GM19193 (cell line): ENCODE results near the gene CBX2.

ENCODE experiments used
- POLR2A ChIP-seq: IDR thresholded peaks from 4 replicates; pipeline ENCODE4 v1.6.1; 2011; ENCODE audit not compliant: insufficient read depth, insufficient read length; ENCODE audit errors: extremely low read depth

The CBX2 gene

DNA sequence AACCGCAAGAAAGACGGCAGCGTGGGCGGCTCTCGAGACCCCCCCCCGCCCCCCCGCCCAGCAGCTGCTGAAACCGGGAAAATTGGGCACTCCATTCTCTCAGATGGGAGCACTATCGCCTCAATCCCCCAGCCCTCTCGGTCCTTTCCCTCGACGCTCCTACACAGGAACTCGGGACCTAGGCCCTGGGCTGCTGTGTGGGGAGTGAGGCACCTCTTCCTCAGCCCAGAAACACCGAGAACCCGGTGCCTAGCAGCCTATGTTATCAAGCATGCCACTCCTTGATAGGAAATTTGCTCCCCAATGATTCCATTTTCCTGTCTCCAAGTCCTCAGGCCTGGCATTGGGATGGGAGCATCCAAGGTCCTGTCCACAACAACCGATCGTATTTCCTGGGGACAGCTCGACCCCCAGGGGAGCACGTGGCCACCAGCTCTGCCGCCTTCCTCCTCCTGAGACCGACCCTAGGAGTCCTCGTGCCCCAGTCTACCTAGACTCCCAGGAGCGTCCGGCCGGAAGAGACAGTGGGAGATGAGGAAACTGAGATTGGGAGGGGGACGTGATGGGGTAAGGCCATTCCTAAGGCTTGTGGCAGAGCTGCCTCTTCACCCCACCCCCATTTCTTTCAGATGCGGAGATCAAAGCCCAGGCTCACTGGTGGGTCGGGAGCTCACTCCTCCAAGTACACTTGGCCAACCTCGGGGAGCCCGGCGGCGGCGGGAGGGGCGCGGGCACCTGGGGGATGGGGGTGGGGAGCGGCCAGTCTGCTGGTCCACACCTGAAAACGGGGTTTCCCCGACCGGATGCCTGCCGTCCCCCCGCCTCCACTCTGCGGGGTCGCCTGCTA lies 36.4 kb downstream of the CBX2 start:
- no peak for TF ChIP-seq POLR2A

DNA sequence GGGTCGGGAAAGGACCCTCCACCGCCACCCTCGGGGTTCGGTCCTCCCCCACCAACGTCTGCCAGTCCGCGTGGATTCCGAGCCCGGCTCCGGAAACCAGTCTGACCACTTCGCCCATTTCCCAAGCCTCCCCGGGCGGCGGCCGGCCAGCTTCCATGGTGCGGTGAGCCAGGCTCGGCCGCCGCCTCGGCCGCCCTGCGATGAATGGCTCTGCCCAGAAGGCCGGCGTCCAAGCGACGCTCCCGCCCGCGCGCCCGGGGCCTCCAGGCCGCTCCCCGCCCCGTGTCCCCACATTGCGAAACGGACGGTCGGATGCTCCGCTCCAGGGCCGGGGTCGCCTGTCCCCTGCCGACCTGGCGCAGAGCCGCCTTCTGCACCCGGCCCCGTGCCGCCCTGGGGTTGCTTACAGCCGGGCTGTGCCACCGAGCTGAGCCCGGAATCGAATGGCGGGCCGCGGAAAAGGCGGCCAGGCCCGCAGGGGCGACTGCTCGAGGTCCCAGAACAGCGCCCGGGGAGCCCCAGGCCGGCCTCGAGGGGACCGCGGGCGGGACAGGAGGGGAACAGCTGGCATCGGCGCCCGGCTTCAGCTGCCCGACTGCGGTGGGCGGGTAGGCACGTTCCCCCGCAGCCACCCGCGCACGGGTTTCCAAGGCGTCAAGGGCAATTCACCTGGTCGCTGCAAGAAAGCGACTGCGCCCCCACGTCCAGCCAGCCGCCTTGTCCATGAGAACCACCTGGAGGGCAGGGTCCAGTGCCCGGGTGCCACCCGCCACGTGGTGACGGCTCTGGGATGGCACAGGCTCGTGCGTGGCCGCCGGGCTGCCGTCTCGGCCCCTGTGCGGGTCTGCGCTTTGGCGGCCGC lies 37.3 kb downstream of the CBX2 start:
- TF ChIP-seq POLR2A = no peak

DNA sequence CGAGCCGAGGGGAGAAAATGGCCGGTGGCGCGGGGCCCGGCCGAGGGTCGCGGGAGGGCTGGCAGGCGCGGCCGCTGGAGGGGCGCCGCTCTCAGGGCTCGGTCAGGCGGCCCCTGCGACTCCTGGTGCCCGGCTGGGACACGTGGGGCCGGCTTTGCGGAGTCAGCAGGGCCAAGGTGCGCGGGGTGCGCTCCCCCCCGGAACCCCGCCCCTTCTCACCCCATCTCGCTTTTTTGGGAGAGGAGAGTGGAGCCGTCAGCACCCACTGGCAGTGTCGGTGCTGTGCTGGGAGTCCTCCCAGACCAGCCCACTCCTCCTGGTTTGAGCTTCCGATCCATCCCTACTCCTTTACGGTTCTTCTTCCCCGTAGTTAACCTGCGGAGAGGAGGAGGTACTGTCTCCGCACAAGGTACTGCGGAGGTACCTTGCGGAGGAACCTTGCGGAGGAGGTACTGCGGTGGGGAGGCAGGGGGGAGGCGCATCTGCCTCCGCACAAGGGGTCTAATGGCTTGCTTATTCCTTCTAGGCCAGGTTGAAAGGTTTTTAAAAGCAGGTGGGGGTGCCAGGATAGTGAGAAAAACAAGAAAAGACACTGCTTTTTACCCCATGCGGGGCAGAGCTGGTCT lies 38.0 kb downstream of the CBX2 start:
- TF ChIP-seq POLR2A = no peak

DNA sequence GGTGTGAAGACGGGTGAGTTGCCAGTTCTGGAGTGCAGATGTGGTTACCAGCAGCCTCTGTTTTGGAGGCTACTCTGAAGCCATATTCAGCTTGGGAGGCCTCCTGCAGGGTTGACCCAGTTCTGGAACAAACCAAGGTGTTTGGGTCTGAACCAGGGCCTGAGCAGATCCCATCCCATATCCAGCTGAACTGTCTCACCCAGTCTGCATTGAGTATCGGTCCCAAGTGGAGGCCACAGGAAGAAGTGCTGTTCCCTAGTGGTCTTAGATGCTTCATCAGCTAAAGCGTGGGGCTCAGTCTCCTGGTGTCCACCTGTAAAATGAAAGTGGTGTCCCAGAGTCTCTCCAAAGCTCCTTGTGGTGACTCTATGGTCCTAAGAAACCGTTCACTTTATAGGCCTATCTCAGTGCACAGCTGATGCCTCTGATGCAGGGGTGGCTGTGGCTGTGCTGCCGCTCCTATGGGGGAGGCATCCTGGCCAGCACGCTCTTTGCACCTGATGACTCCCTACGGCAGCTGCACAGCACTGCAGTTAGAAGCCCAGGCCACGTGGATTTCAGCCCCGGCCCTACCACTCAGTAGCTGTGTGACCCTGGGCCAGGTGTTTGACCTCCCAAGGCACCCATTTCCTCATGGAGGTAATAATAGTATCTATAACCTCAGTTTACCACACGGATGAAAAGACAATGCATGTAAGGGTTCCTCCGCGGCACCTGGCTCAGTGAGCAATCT lies 40.2 kb downstream of the CBX2 start:
- no peak for TF ChIP-seq POLR2A

DNA sequence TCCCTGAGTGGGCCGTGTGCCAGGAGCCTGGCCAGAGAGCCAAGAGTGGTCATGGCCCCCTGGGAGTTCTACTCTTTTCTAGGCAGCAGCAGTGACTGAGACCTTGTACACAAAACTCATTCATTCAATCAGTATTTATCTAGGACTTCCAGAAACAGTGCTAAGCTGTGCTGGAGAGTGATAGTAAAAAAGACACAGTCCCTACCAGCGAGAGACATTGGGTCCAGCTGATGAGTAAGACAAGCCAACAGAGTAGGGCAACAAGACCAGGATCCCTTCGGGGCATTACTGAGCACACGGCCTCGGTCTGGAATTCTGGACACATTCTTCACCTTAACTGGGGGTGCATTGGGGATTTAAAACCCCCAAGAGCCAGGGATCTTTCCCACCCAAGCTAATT lies 41.1 kb downstream of the CBX2 start:
- TF ChIP-seq POLR2A = no peak

DNA sequence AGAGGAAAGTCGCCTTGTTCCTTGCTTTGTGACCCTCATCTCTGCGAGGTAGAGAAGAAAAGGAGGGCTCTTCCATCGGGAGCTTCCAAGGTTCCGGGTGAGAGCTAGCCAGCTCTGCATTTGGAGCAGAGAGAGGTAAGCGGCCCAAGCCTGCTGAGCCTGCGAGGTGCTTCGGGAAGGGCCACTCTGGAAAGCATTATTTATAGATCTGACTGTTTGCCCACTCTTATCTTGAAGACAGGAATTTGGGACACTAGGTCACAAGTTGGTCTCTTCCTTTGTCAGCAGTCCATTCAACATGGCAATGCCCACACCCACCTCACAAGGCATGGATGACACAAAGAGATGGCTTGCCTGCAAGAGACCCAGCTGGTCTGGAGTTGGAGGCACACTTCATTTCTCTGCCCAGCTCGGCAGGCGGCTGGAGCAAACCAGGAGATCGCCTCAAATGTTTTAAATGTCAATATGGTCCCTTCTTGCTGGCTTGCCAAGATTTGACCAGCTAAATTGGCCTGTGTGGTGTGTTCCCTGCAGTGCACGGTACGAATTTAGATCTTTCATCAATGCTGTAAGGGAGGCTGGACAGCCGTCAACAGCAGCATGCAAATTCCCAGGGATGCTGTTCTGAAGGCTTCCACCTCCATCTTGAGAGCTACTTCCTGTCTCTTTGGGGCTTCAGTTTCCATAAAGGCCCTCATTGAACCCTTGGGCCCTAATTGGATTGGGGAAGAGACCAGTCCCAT lies 41.8 kb downstream of the CBX2 start:
- no peak for TF ChIP-seq POLR2A

DNA sequence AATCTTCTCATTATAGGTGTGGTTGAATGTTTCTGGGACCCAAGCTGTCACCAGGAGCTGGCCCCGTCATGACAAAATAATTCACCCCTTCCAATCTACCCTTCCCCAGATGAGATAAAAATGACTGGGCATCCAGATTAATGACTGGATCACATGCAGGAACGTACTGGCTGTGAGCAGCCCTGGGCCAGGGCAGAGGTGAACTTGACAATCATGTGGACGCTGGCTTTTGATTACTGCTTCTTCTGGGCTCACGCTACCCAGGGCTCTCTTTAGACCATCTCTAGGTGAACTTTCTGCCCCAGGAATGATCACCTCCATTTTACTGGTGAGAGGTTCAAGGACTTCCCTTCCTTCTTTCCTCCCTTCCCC lies 43.0 kb downstream of the CBX2 start:
- TF ChIP-seq POLR2A = no peak

DNA sequence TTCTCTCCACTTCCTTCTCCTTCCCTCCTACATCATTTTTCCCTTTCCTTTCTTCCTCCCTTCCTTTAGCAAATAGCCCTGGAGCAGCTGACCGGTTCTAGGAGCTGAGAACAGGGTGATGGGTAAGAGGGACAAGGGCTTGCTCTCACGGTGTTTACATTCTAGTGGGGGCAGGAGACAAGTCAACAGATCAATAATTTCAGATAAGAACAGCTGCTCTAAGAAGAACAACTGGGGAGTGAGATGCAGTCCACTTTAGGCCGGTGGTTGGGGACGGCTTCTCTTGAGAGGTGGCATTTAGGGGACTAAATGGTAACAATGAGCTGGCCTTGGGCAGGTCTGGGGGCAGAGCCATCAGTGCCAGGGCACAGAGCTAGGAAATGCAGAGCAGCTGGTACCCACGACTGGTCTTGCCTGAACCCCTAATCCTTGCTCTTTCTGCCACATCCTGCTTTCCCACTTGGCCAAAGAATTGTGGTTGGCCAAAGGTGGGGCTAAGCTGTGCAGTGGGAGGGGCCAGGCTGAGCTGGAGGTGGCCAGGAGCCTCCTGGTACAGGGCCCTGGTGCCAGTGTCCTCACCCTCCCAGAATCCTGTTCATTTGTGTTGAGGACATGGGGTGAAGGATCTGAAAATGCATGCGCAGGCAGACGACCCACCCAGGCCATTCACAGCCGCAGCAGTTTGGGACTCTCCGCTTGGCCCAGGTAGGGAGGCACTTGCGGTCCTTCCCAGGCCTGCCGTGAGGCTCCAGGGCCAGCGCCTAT lies 43.6 kb downstream of the CBX2 start:
- TF ChIP-seq POLR2A = no peak

DNA sequence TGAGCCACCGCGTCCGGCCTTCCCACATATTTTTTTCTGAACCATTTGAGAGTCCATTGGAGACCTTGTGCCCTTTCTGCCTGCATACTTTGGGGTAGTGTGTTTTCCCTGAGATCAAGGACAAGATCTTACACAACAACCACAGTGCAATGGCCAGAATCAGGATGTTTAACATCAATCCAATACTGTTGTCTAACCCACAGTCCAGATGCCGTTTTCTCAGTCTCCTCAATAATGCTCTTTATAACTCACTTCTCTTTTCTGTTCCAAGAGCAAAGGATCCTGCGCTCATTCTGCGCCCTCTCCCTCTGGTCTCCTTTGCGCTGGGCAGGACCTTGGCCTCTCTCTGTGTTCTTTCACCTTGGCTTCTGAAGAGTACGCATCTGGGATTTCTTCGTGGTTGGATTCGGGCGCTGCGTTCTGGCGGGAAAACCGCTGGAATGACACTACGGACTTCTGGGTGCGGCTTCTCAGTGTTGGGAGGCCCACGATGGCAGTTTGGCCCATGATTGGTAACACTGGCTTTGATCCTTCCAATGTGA lies 44.7 kb downstream of the CBX2 start:
- TF ChIP-seq POLR2A = no peak

DNA sequence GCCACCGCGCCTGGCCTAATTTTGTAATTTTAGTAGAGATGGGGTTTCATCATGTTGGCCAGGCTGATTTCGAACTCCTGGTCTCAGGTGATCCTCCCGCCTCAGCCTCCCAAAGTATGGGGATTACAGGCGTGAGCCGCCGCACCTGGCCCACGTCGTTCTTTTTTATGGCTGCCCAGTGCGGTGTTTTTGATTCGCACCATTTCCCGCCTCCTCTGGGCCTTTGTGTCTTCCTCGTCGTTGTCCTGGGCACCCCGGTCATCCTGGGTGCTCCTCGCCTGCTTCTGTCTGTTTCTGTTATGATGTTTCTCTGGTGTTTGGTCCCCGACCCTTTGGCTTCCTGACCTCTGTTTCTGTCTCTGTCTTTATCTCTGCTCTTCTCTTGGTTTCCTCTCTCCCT lies 46.3 kb downstream of the CBX2 start:
- TF ChIP-seq POLR2A = no peak

DNA sequence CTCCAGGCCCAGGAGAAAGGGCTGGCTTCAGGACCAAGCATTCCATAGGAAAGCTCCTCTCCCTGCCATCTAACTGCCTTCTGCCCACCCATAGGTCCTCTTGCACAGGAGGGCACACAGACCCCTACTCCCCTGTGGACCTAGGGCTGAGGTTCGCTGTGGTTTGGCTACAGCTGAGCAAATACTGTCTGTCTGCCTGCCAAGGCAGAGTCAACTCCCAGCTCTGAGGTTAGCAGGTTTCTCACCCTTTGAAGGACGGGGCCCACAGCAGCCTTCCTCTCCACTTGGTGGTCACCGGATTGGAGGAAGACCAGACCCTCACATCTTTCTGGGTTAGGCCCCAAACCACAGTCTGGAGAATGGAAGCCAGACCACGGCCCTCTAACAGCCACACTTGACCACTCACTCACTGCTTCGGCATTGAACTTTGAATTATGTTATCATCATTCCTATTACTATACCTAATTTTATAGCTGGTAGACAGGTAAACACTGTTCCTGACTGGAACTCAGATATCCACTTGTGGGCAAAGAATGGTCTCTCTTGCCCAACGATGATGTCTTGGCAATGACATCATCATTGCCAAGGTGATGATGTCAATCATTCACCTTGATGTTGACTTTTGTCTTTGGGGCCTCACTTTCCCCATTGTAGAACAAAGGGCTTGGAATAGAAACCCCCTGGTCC lies 47.1 kb downstream of the CBX2 start:
- no peak for TF ChIP-seq POLR2A

DNA sequence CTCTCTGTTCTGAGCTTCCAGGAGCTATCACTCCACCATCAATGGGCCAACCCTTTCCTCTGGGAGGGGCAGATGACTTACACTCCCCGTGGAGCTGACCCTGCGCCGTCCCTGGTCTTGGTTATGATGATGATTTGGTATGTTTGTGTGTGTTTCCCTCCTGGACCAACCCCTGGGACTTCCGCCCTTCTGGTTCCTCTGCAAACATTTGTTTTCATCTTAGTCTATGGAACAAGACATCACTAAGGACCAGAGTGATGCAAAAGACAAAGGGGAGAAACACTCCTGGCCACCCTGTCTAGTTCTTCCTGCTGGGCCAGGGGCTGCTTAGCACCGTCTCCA lies 47.6 kb downstream of the CBX2 start:
- TF ChIP-seq POLR2A = no peak

DNA sequence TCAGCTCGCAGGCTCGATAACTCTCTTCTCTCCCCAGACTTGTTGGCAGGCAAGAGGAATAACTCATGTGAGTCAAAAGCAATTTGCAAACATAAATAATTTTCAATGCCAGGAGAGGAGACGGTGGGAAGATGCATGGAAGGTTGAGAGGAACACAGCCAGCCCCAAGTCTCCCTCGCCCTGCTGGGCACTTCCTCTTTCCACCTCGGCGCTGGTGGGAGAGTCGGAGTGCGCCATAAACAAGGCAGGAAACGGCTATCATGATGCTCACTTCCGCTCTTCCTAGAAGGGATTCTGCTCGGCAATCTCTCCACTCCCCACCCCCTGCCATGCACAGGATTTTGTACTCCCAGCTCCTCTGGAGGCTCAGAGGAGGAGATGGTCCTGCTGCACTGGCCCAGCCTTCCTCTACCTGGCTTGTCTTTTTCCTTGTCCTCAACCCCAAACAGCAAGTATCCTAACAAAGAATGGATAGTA lies 48.3 kb downstream of the CBX2 start:
- no peak for TF ChIP-seq POLR2A
